ENCODE results near the gene PCYT1B. TPM values are rescaled to one million over a fixed set of nuclear protein-coding genes. Genes with fewer than 3 reads are reported as not detected.

The PCYT1B gene
- total and polyA plus RNA-seq, 2 of the 13 experiments (the other 11 are each of a cell fraction or from before 2014, with no cell fraction given): 6.1 to 9.2 TPM

- TF ChIP-seq, protein P1, sequence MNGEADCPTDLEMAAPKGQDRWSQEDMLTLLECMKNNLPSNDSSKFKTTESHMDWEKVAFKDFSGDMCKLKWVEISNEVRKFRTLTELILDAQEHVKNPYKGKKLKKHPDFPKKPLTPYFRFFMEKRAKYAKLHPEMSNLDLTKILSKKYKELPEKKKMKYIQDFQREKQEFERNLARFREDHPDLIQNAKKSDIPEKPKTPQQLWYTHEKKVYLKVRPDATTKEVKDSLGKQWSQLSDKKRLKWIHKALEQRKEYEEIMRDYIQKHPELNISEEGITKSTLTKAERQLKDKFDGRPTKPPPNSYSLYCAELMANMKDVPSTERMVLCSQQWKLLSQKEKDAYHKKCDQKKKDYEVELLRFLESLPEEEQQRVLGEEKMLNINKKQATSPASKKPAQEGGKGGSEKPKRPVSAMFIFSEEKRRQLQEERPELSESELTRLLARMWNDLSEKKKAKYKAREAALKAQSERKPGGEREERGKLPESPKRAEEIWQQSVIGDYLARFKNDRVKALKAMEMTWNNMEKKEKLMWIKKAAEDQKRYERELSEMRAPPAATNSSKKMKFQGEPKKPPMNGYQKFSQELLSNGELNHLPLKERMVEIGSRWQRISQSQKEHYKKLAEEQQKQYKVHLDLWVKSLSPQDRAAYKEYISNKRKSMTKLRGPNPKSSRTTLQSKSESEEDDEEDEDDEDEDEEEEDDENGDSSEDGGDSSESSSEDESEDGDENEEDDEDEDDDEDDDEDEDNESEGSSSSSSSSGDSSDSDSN (CRISPR knock-in tag; IDR thresholded peaks at IDR 0.05): peak; percentile 22; the same call in 1 of the 2 replicates
- TF ChIP-seq YEATS2 (CRISPR knock-in tag; IDR thresholded peaks at IDR 0.05; ENCODE audit: borderline replicate concordance): peak; percentile 68; the same call in 1 of the 2 replicates
- TF ChIP-seq RFX1 (IDR thresholded peaks at IDR 0.05): no peak
- peak; percentile 84 for TF ChIP-seq ARNT2 (CRISPR knock-in tag; IDR thresholded peaks at IDR 0.05; ENCODE audit: low read depth)
- TF ChIP-seq JUNB (CRISPR knock-in tag; IDR thresholded peaks at IDR 0.05; ENCODE audit: borderline replicate concordance): peak; percentile 52; the same call in 1 of the 2 replicates
- TF ChIP-seq ARNTL (CRISPR knock-in tag; IDR thresholded peaks at IDR 0.05): no peak
- no peak for TF ChIP-seq MED8 (CRISPR knock-in tag; IDR thresholded peaks at IDR 0.05; ENCODE audit: insufficient replicate concordance)
- TF ChIP-seq HOXD1 (CRISPR knock-in tag; IDR thresholded peaks at IDR 0.05): no peak; the same call in 1 of the 2 replicates
- peak; percentile 82 for TF ChIP-seq HOXA3 (CRISPR knock-in tag; IDR thresholded peaks at IDR 0.05)
- TF ChIP-seq THAP9 (CRISPR knock-in tag; IDR thresholded peaks at IDR 0.05; ENCODE audit: borderline replicate concordance): peak; percentile 58; the same call in 1 of the 2 replicates
- no peak for TF ChIP-seq MIER3 (CRISPR knock-in tag; IDR thresholded peaks at IDR 0.05; ENCODE audit: borderline replicate concordance)
- TF ChIP-seq ZNF550 (CRISPR knock-in tag; IDR thresholded peaks at IDR 0.05; ENCODE audit: borderline replicate concordance): no peak
- TF ChIP-seq CENPX (CRISPR knock-in tag; IDR thresholded peaks at IDR 0.05): no peak
- TF ChIP-seq ZNF512B (CRISPR knock-in tag; IDR thresholded peaks at IDR 0.05; ENCODE audit: borderline replicate concordance): no peak
- peak; percentile 57; the same call in 1 of the 2 replicates for TF ChIP-seq ETV5 (CRISPR knock-in tag; IDR thresholded peaks at IDR 0.05; ENCODE audit: borderline replicate concordance)
- peak; percentile 39; the same call in 1 of the 2 replicates for TF ChIP-seq ATF7-NPFF (CRISPR knock-in tag; IDR thresholded peaks at IDR 0.05; ENCODE audit: low read depth)
- TF ChIP-seq ZNF460 (CRISPR knock-in tag; IDR thresholded peaks at IDR 0.05; ENCODE audit: borderline replicate concordance): no peak
- no peak for TF ChIP-seq TOE1 (CRISPR knock-in tag; IDR thresholded peaks at IDR 0.05)
- TF ChIP-seq ZNF33B (CRISPR knock-in tag; IDR thresholded peaks at IDR 0.05): no peak
- TF ChIP-seq ZNF879 (CRISPR knock-in tag; IDR thresholded peaks at IDR 0.05): 0 out of 2 replicates have a peak, but pooled peaks have one; percentile 73
Observed at GRCh38 chrX:24693453-24694202, 46.5 kb upstream of the PCYT1B start, which contains the start of gene POLA1 (continued).

Data from HepG2 (cell line).